Measurements from ENCODE around the gene HHATL.

HHATL gene

GRCh38 chr3:42712688-42713372 lies 10.2 kb upstream of the HHATL start:
- H3K4me3 ChIP-seq (ENCODE audit: low read length), result no peak overlapping the region
- TF ChIP-seq CTCF (IDR thresholded peaks at IDR 0.05; ENCODE audit: insufficient read depth, low read depth, low read length, missing control alignments), result no peak
- DNase-seq (ENCODE audit: low read depth), result no peak

- TF ChIP-seq CTCF (IDR thresholded peaks at IDR 0.05; ENCODE audit: insufficient read depth, low read depth, low read length, missing control alignments), result no peak
- DNase-seq (ENCODE audit: low read depth), result no peak
- H3K4me3 ChIP-seq (ENCODE audit: low read length), result no peak overlapping the region
Measured at GRCh38 chr3:42712344-42712648, 9.7 kb upstream of the HHATL start.

- TF ChIP-seq CTCF (IDR thresholded peaks at IDR 0.05; ENCODE audit: insufficient read depth, low read depth, low read length, missing control alignments), result no peak
- no peak for DNase-seq (ENCODE audit: low read depth)
- no peak overlapping the region for H3K4me3 ChIP-seq (ENCODE audit: low read length)
Measured at GRCh38 chr3:42711491-42712343, 9.1 kb upstream of the HHATL start.

GRCh38 chr3:42710323-42711021 lies 7.9 kb upstream of the HHATL start:
- no peak for DNase-seq (ENCODE audit: low read depth)
- no peak for TF ChIP-seq CTCF (IDR thresholded peaks at IDR 0.05; ENCODE audit: insufficient read depth, low read depth, low read length, missing control alignments)
- H3K4me3 ChIP-seq (ENCODE audit: low read length), result no peak overlapping the region

- no peak for DNase-seq (ENCODE audit: low read depth)
Measured at GRCh38 chr3:42709621-42710020, 7.0 kb upstream of the HHATL start.

GRCh38 chr3:42708611-42709151 lies 6.1 kb upstream of the HHATL start:
- TF ChIP-seq CTCF (IDR thresholded peaks at IDR 0.05; ENCODE audit: insufficient read depth, low read depth, low read length, missing control alignments), result no peak

More at GRCh38 chr3:42709621-42710020, 7.0 kb upstream of the HHATL start:
- no peak for TF ChIP-seq CTCF (IDR thresholded peaks at IDR 0.05; ENCODE audit: insufficient read depth, low read depth, low read length, missing control alignments)
- no peak overlapping the region for H3K4me3 ChIP-seq (ENCODE audit: low read length)

More at GRCh38 chr3:42708611-42709151, 6.1 kb upstream of the HHATL start:
- no peak for DNase-seq (ENCODE audit: low read depth)
- H3K4me3 ChIP-seq (ENCODE audit: low read length), result no peak overlapping the region
